ENCODE data around the gene ARHGAP21.

DNA sequence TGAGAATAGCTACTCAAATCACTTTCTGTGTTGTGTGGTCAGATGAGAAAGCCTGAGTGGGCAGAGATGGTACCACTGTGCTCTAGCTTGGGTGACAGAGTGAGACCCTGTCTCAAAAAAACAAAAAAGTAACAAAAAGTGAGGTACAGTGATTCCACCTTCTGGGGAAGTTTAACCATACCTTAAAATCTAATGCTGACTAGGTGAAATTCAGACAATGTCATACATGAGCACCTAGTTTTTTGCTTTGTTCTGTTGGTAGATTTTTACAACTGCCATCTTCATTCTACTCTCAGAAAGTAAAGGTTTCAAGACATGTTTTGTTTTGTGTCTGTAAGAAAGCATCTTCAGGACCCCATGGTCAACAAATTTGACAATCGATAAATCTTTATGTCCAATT lies 144.2 kb downstream of the ARHGAP21 start:
- no peak for TF ChIP-seq CTCF (IDR thresholded peaks at IDR 0.05)
- no peak for TF ChIP-seq POLR2AphosphoS5 (IDR thresholded peaks at IDR 0.05; ENCODE audit: low read depth, low read length)
- TF ChIP-seq REST (IDR thresholded peaks at IDR 0.05; ENCODE audit: insufficient read depth in 1 of 2, low read depth in 2 of 2, low read length in 1 of 2): no peak
